Gastroesophageal sphincter (tissue), 4 donors: ENCODE data around the gene PIWIL4. TPM values are rescaled to one million over a fixed set of nuclear protein-coding genes. Genes with fewer than 3 reads are reported as not detected.

Experiments used
- ATAC-seq: fragments of 150-250 bp; one replicate; pipeline ENCODE4 v1.9.1; 2016; ENCODE audit warnings: mild to moderate bottlenecking, moderate library complexity
- H3K27ac ChIP-seq, 4 donors: fragments of 200-600 bp; sonication (generic) in 3 of 4; 1 replicate in 3 of 4; 2 replicates in 1 of 4; pipeline ENCODE4 v1.5.1; 2016 to 2019
- H3K27me3 ChIP-seq: fragments of 200-600 bp; sonication (generic); one replicate; pipeline ENCODE4 v1.5.1; 2019
- H3K36me3 ChIP-seq, 2 donors: fragments of 200-600 bp; sonication (generic); one replicate each; pipeline ENCODE4 v1.5.1; 2019; ENCODE audit warnings: control low read depth in 1 of 2
- H3K4me1 ChIP-seq, 3 donors: fragments of 200-600 bp; sonication (generic); 1 replicate in 2 of 3; 2 replicates in 1 of 3; pipeline ENCODE4 v1.5.1; 2016 to 2019; ENCODE audit warnings: control low read depth in 2 of 3
- H3K4me3 ChIP-seq, 2 donors: fragments of 200-600 bp; sonication (generic); one replicate each; pipeline ENCODE4 v1.5.1; 2019; ENCODE audit warnings: mild to moderate bottlenecking in 1 of 2, moderate library complexity in 1 of 2
- H3K9me3 ChIP-seq, 3 donors: fragments of 200-600 bp; sonication (generic); one replicate each; pipeline ENCODE4 v1.5.1; 2017 to 2019; ENCODE audit warnings: control low read depth in 2 of 3
- EP300 ChIP-seq: sonication (generic); formaldehyde crosslinking; IDR thresholded peaks from one replicate; pipeline ENCODE4 v1.6.1; 2017; ENCODE audit warnings: antibody characterized with exemption, mild to moderate bottlenecking
- POLR2A ChIP-seq, 2 donors: fragments of 450-650 bp; IDR thresholded peaks; one replicate each; pipeline ENCODE4 v1.6.1; 2017; ENCODE audit warnings: antibody characterized with exemption in 2 of 2, mild to moderate bottlenecking in 2 of 2, moderate library complexity in 1 of 2
- POLR2AphosphoS5 ChIP-seq: sonication (generic); formaldehyde crosslinking; IDR thresholded peaks from one replicate; pipeline ENCODE4 v1.6.1; 2017; ENCODE audit warnings: antibody characterized with exemption
- WGBS, 2 donors: methylation state at CpG; one replicate each; pipeline ENCODE4 v1.1.5; 2018; ENCODE audit warnings: low coverage in 1 of 2; 5-methylcytosine and 5-hydroxymethylcytosine counted together
- total RNA-seq, 4 donors: library from RNA; depleted of rRNA; stranded (reverse); fragments of >200 nt; gene quantifications; one replicate each; pipeline ENCODE4 v1.1.0, GENCODE V29; 2016
- TF ChIP-seq, protein P1 (sequence below), 4 experiments: fragments of 200-600 bp in 2 of 4; fragments of 450-650 bp in 2 of 4; sonication (generic) in 1 of 4; IDR thresholded peaks; one replicate each; pipeline ENCODE4 v1.5.1; 2017 to 2019; ENCODE audit warnings: antibody characterized with exemption in 4 of 4, mild to moderate bottlenecking in 2 of 4, moderate library complexity in 2 of 4

Gene PIWIL4
- total RNA-seq, 4 donors from 2014 or later: 2.0 to 8.5 (median 6.0) TPM

- 0% methylated on average over 10 of the region's 109 CpGs; no CpG with 5 or more reads in 1 of the 2 donors for WGBS, 2 donors
- Histone ChIP-seq H3K9me3 (no peaks in the 10 kb centered on the region), H3K27me3 (no peaks in the 10 kb centered on the region), H3K36me3 (no peaks in the 10 kb centered on the region), H3K27ac (peak within 1 kb of the TSS; percentile 89 to 99 (median 98)), H3K4me3 (peak within 1 kb of the TSS; percentile 59 to 87), H3K4me1 (peaks cover 0 to 57% (median 24%) of the 10 kb centered on the region in 3 donors)
- ATAC-seq: peak; percentile 93
- TF ChIP-seq EP300 (no peak), POLR2AphosphoS5 (peak; percentile 60), POLR2A (IDR thresholded peaks at IDR 0.05) (peak; percentile 74)
- TF ChIP-seq, protein P1, sequence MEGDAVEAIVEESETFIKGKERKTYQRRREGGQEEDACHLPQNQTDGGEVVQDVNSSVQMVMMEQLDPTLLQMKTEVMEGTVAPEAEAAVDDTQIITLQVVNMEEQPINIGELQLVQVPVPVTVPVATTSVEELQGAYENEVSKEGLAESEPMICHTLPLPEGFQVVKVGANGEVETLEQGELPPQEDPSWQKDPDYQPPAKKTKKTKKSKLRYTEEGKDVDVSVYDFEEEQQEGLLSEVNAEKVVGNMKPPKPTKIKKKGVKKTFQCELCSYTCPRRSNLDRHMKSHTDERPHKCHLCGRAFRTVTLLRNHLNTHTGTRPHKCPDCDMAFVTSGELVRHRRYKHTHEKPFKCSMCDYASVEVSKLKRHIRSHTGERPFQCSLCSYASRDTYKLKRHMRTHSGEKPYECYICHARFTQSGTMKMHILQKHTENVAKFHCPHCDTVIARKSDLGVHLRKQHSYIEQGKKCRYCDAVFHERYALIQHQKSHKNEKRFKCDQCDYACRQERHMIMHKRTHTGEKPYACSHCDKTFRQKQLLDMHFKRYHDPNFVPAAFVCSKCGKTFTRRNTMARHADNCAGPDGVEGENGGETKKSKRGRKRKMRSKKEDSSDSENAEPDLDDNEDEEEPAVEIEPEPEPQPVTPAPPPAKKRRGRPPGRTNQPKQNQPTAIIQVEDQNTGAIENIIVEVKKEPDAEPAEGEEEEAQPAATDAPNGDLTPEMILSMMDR (IDR thresholded peaks at IDR 0.05): peak in 2 of 4 experiments; percentile 4 to 31
Observed at GRCh38 chr11:94543695-94544645, 23.2 kb upstream of the PIWIL4 start, which contains the start of gene FUT4. FUT4 (plus strand) TSS chr11:94543921; CDS start chr11:94544134, 213 bp downstream.

GRCh38 chr11:94544646-94545263, 22.4 kb upstream of the PIWIL4 start:
- Histone ChIP-seq H3K4me3 (peak overlapping the region; percentile 59 to 87), H3K36me3 (no peaks in the 10 kb centered on the region), H3K27me3 (no peaks in the 10 kb centered on the region), H3K27ac (peak overlapping the region; percentile 89 to 99 (median 98)), H3K9me3 (no peaks in the 10 kb centered on the region), H3K4me1 (peaks cover 0 to 65% (median 24%) of the 10 kb centered on the region in 3 donors)
- ATAC-seq: peak; percentile 1
- WGBS, 2 donors: no CpG with 5 or more reads among the region's 59 CpGs
- no peak for TF ChIP-seq EP300
- TF ChIP-seq, protein P1 (IDR thresholded peaks at IDR 0.05): peak in 1 of 4 experiments; percentile 24

DNA sequence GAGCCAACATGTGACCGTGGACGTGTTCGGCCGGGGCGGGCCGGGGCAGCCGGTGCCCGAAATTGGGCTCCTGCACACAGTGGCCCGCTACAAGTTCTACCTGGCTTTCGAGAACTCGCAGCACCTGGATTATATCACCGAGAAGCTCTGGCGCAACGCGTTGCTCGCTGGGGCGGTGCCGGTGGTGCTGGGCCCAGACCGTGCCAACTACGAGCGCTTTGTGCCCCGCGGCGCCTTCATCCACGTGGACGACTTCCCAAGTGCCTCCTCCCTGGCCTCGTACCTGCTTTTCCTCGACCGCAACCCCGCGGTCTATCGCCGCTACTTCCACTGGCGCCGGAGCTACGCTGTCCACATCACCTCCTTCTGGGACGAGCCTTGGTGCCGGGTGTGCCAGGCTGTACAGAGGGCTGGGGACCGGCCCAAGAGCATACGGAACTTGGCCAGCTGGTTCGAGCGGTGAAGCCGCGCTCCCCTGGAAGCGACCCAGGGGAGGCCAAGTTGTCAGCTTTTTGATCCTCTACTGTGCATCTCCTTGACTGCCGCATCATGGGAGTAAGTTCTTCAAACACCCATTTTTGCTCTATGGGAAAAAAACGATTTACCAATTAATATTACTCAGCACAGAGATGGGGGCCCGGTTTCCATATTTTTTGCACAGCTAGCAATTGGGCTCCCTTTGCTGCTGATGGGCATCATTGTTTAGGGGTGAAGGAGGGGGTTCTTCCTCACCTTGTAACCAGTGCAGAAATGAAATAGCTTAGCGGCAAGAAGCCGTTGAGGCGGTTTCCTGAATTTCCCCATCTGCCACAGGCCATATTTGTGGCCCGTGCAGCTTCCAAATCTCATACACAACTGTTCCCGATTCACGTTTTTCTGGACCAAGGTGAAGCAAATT, 21.7 kb upstream of the PIWIL4 start:
- Histone ChIP-seq H3K9me3 (no peaks in the 10 kb centered on the region), H3K4me1 (peaks cover 0 to 66% (median 24%) of the 10 kb centered on the region in 3 donors), H3K27ac (peak overlapping the region in 3 of 4 donors; percentile 98 to 99 (median 99)), H3K27me3 (no peaks in the 10 kb centered on the region), H3K4me3 (peak overlapping the region; percentile 59 to 87), H3K36me3 (no peaks in the 10 kb centered on the region)
- TF ChIP-seq EP300 (no peak), POLR2A (IDR thresholded peaks at IDR 0.05) (no peak), POLR2AphosphoS5 (no peak)
- TF ChIP-seq, protein P1 (IDR thresholded peaks at IDR 0.05): no peak
- ATAC-seq: no peak
- WGBS, 2 donors: 75 to 80% methylated on average over 1 to 11 of the region's 54 CpGs

- Histone ChIP-seq H3K9me3 (no peaks in the 10 kb centered on the region), H3K4me1 (peaks cover 0 to 66% (median 24%) of the 10 kb centered on the region in 3 donors), H3K4me3 (peak overlapping the region in 1 of 2 donors; percentile 87), H3K27me3 (no peaks in the 10 kb centered on the region), H3K36me3 (no peaks in the 10 kb centered on the region), H3K27ac (no peak overlapping the region)
- no peak for TF ChIP-seq EP300
- TF ChIP-seq, protein P1 (IDR thresholded peaks at IDR 0.05): no peak
- no peak for TF ChIP-seq POLR2A (IDR thresholded peaks at IDR 0.05)
- no peak for TF ChIP-seq POLR2AphosphoS5
- ATAC-seq: no peak
- WGBS, 2 donors: 80 to 83% methylated on average over 1 of the region's 2 CpGs
Observed at GRCh38 chr11:94546162-94546470, 21.1 kb upstream of the PIWIL4 start.
